ENCODE data around the gene ANKRD42. TPM values are rescaled to one million over a fixed set of nuclear protein-coding genes. Genes with fewer than 3 reads are reported as not detected.
"Not testable (repeated sequence)": the region's sequence is repeated elsewhere in the genome, so short reads cannot be mapped to it uniquely, and the experiment has no call there.

The ANKRD42 gene
- polyA plus RNA-seq, 4 donors, result 15.1 to 22.0 (median 20.5) TPM

DNA sequence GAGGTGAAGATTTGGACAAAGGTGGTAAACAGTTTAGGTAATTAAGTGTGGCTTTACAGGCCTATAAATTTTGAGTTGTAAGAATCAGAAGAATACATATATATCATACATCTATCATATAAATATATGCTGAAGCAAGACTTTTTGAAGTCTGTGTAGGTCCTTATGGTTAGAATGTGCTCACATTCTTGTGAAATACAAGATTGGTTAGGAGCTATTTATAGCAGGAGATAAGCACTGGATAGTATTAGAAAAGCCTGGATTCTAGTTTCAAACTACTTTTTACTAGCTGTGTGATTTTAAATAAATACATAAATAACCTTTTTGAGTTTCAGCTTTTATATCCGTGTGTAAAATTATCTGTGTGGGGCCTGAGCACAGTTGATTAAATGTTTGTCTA lies 42.3 kb downstream of the ANKRD42 start:
- DNase-seq (ENCODE audit: low read depth in 4 of 4, low spot score in 3 of 4), result no peak

DNA sequence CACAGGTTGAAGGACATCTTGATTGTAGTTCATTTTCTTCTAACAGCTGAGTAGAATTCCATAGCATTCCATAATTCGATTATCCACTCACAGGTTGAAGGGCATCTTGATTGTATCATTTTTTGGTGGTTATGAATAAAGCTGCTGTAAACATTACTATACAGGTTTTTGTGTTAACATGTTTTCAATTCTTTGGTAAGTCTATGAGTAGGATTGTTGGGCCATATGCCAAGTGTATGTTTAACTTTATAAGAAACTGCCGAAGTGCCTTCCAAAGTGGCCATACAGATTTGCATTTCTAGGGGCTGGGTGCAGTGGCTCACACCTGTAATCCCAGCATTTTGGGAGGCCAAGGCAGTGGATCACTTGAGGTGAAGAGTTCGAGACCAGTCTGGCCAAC lies 44.6 kb downstream of the ANKRD42 start:
- DNase-seq (ENCODE audit: low read depth in 4 of 4, low spot score in 3 of 4), result no peak

DNA sequence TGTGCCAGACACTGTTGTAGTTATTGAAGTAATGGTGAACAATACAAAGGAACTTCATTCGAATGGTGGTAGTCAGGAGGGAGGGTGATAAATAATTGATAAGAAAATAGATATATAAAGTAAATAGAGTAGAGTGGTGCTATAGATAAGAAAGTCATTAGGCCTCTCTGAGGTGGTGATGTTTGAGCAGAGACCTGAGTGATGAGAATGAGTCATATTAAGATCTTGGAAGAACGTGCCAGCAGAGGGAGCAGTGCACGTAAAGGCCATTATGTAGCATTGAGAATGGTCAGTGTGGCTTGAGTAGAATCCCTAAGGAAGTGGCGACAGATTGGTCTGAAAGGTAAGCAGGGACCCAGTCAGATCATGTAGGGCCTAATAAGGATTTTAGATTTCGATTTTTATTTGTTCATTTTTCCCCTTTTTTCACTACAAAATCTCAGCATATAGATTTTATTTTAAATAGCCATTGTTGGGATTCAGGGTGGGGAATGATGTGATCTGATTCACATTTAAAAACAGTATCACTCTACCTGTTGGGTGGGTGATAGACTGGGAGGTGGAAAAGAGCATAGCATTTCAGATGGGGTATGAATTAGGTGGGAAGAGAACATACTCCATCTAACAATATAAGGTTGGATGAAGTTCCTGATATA lies 47.9 kb downstream of the ANKRD42 start:
- DNase-seq (ENCODE audit: low read depth in 4 of 4, low spot score in 3 of 4), result peak in 3 of 4 donors; percentile 16 to 23 (median 20)

GRCh38 chr11:83249445-83249844 lies 55.9 kb downstream of the ANKRD42 start:
- no peak for DNase-seq (ENCODE audit: low read depth in 4 of 4, low spot score in 3 of 4)

- DNase-seq (ENCODE audit: low read depth in 4 of 4, low spot score in 3 of 4), result peak in 3 of 4 donors; percentile 4 to 12 (median 12)
These were observed 56.6 kb downstream of the ANKRD42 start for GRCh38 chr11:83249972-83250593.

- DNase-seq (ENCODE audit: low read depth in 4 of 4, low spot score in 3 of 4), result no peak
These were observed 58.8 kb downstream of the ANKRD42 start for GRCh38 chr11:83252266-83252665.

DNA sequence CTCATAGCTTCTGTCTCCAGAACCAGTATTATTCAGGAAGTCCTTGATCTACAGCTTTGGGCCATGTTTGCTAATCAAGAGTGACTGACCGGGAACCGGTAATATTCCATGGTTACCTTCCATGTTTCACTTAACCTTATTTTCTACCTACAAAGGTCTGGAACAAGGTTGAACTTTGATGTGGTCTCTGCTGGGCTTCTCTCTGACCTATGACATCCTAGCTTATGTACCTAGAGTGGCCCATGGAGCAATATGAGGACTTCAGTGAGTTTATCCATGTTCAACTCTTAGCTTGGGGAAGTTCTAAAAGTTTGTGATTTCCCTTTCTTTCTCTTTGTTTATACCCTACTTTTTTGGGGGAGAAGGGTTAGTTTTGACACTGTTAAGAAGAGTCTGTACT lies 59.4 kb downstream of the ANKRD42 start:
- no peak for DNase-seq (ENCODE audit: low read depth in 4 of 4, low spot score in 3 of 4)

DNA sequence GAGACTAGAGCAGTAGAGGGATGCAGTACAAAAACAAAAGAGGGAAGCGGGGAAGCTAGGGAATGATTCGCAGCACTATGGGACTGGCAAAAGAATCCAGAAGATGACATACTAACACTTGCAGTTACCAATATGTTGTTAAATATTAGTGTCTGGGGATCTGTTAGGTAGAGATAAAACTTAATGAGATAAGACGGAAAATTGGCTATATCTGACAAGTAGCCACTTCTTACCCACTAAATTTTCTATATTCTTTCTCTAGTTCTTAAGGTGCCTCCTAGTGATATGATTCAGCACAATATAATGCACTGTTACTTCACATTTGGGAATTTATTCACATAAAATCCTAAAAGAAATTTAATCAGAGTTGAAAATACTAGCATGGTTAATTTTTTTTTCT lies 61.9 kb downstream of the ANKRD42 start:
- no peak for DNase-seq (ENCODE audit: low read depth in 4 of 4, low spot score in 3 of 4)

DNA sequence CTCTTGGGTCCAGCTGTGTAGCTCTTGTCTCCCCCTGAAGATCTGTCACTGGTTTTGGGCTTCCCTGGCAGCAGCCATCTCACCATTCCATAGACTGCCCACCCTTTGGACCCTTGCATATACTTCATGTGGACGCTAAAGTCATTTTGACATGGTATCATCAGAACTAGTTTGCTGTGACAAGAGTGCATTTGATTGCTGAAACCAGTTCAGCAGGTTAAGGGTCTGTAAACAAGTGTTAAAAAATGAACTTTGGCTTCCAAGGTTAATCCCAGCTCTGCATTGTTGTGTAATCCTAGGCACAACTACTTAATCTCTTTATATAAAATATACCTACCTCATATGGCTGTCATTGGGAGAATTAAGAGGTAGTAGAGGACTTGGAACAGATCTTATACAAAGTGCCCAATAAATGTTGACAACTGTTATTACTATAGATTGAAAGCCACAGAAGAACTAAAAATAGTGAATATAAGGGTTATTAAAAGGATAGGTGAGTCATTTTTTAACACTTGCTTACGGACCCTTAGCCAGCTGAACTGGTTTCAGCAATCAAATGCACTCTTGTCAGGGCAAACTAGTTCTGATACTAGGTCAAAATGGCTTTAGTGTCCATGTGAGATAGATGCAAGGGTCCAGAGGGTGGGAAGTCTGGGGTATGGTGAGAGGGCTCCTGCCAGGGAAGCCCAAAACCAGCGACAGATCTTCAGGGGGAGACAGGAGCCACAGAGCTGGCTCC lies 63.3 kb downstream of the ANKRD42 start:
- no peak for DNase-seq (ENCODE audit: low read depth in 4 of 4, low spot score in 3 of 4)

DNA sequence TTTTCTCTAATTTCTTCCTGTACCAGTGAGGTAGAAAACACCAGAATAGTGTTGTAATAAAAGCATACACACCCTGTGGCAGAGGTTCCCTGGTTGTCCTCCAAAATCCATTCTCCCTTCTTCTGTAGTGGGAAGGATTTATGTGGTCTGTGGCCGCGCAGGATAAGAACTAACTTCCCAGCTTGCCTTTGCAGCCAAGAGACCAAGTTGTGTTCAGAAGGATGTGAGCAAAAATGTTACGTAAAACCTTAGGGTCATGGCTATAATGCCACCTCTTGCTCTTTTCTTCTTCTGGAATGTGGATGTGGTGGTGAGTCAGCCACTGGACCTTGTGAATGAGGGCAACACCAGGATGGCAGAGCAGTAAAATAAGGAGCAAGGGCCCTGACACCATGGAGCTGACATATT lies 64.3 kb downstream of the ANKRD42 start:
- DNase-seq (ENCODE audit: low read depth in 4 of 4, low spot score in 3 of 4), result no peak

- DNase-seq (ENCODE audit: low read depth in 4 of 4, low spot score in 3 of 4), result no peak
These were observed 66.0 kb downstream of the ANKRD42 start for GRCh38 chr11:83259559-83259958.

- DNase-seq (ENCODE audit: low read depth in 4 of 4, low spot score in 3 of 4), result no peak
These were observed 71.8 kb downstream of the ANKRD42 start for GRCh38 chr11:83265331-83265730.

DNA sequence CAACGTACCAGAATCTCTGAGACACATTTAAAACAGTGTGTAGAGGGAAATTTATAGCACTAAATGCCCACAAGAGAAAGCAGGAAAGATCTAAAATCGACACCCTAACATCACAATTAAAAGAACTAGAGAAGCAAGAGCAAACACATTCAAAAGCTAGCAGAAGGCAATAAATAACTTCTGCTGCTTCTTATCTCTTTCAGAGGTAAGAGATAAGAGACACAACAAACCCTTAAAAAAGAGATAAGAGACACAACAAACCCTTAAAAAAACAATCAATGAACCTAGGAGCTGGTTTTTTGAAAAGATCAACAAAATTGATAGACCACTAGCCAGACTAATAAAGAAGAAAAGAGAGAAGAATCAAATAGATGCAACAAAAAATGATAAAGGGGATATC lies 75.6 kb downstream of the ANKRD42 start:
- DNase-seq (ENCODE audit: low read depth in 4 of 4, low spot score in 3 of 4), result not testable (repeated sequence)

GRCh38 chr11:83271734-83272133 lies 78.2 kb downstream of the ANKRD42 start:
- not testable (repeated sequence) for DNase-seq (ENCODE audit: low read depth in 4 of 4, low spot score in 3 of 4)

DNA sequence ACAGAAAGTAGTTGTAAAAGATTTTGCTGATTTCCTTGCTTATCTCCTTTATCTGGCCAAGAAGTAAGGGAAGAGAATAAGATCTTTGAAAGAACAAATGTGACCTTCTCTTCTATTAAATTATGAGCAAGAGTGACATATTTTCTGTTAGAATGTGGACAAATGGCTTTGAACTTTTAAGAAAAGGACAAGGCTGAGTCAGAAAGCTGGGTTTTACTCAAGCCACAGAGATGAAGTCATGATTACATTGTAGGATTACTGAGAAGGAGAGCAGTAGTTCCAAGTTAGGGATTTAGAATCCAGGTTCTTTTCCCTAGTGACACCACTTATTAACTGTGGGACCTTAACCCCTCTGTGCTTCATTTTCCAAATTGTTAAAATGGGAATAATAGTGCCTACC lies 79.1 kb downstream of the ANKRD42 start:
- no peak for DNase-seq (ENCODE audit: low read depth in 4 of 4, low spot score in 3 of 4)

- DNase-seq (ENCODE audit: low read depth in 4 of 4, low spot score in 3 of 4), result no peak
These were observed 82.6 kb downstream of the ANKRD42 start for GRCh38 chr11:83275888-83276641.

- no peak for DNase-seq (ENCODE audit: low read depth in 4 of 4, low spot score in 3 of 4)
These were observed 84.8 kb downstream of the ANKRD42 start for GRCh38 chr11:83278351-83278750.

DNA sequence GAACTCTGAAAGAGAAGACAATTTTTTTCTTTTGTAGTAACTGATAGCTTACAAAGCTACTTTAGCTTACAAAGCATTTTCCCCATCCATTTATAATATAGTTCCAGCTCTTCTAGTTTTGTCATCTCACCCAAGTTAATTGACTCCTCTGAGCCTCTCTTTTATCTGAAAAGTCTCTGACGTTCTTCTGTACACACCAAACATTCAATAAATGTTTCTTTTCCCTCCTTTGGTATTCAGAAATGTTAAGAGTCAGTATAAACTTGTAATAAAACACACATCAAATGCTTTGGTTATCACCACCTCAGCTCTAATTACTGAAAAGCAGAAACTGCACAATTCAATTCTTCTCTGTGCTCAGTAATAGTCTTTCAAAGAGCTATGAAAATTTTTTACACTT lies 86.7 kb downstream of the ANKRD42 start:
- DNase-seq (ENCODE audit: low read depth in 4 of 4, low spot score in 3 of 4), result no peak

DNA sequence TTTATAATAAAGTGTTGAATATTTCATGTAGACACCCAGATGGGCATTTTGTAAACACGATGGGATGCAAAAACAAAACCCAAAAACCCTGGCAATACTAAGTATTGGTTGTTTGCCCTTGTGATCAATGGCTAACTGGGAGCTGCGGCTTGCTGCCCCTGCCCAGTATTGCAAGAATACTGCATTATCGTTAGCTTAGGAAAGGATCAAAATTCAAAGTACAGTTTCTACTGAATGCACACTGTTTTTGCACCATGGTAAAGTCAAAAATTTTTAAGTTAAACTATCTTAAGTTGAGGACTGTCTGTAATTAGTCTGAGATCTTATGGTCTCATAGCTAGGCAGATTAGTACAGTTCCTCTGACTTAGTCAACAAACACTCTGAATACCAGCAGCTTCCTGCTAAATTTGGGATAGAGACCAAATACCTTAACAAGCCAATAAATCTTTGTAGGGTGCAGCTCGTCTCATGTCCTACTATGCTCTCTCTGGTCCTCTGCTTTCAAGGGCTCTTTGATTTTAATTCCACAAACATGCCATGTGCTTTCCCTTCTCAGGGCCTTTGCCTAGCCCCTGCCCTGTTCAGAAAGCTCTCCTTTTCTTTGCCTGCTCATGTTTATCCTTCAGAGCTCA lies 88.7 kb downstream of the ANKRD42 start:
- DNase-seq (ENCODE audit: low read depth in 4 of 4, low spot score in 3 of 4), result no peak

DNA sequence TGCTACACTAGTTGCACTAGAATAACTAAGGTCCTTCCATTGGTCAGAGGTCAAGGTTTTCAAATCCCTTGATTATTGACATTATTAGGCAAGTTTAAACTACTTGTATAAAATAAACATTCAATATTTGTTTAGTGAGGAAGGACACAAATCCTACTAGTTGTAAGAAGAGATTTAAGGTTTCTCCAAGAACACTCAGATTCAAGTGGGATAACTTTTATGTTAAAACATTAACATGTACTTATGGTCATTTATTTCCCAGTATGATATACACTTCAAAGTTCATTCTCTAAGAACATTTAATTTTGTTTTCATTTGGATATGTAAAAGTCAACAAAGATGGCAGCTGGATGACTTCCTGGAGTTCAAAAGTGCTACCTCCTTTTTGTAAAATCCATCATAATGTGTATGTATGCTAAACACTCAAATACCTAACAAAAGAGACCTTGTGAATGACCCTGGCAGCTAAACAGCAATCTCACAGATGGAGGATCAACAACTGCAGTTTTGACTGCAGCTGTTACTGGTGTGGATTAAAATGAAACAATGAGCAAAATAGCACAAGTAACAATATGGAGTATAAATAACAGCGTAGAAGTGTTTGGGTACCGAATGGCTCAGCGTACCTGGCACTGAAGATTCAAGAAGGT lies 91.1 kb downstream of the ANKRD42 start:
- peak in 2 of 4 donors; percentile 7 to 25 for DNase-seq (ENCODE audit: low read depth in 4 of 4, low spot score in 3 of 4)

All from right renal pelvis (tissue), 4 donors.